HEK293 (cell line): Measurements from ENCODE around the gene TMEM151B.
A peak's percentile ranks its signal among the peaks of the same experiment; 100 is the strongest.

Experiments used
- BCL11B ChIP-seq: fragments of 450-650 bp; formaldehyde crosslinking; IDR thresholded peaks from 2 replicates; pipeline ENCODE4 v1.5.1; 2016; ENCODE audit warnings: low read depth, missing biosample characterization, missing genetic modification characterization
- CTCF ChIP-seq: fragments of 450-650 bp; formaldehyde crosslinking; IDR thresholded peaks from 2 replicates; pipeline ENCODE4 v1.5.1; 2016; ENCODE audit warnings: missing biosample characterization, missing genetic modification characterization
- HOXC10 ChIP-seq: sonication (generic); formaldehyde crosslinking; IDR thresholded peaks from 2 replicates; pipeline ENCODE4 v1.8.1; 2023; ENCODE audit warnings: mild to moderate bottlenecking, missing genetic modification reagents
- KLF1 ChIP-seq: fragments of 450-650 bp; formaldehyde crosslinking; IDR thresholded peaks from 2 replicates; pipeline ENCODE4 v1.5.1; 2016; ENCODE audit warnings: missing biosample characterization, missing genetic modification characterization
- OSR2 ChIP-seq: fragments of 450-650 bp; formaldehyde crosslinking; IDR thresholded peaks from 2 replicates; pipeline ENCODE4 v1.5.1; 2016; ENCODE audit warnings: missing biosample characterization, missing genetic modification characterization
- PBX3 ChIP-seq: sonication (generic); formaldehyde crosslinking; IDR thresholded peaks from 2 replicates; pipeline ENCODE4 v1.8.1; 2022; ENCODE audit warnings: mild to moderate bottlenecking, moderate library complexity, missing genetic modification reagents
- PRDM10 ChIP-seq: fragments of 450-650 bp; formaldehyde crosslinking; IDR thresholded peaks from 2 replicates; pipeline ENCODE4 v1.5.1; 2016; ENCODE audit warnings: missing biosample characterization, missing genetic modification characterization
- SETDB1 ChIP-seq: IDR thresholded peaks from one replicate; pipeline ENCODE4 v1.6.1; 2017; ENCODE audit warnings: mild to moderate bottlenecking, low read length, moderate library complexity, mixed read lengths; ENCODE audit not compliant: insufficient read length
- ZBTB11 ChIP-seq: fragments of 450-650 bp; formaldehyde crosslinking; conservative IDR thresholded peaks from 2 replicates; pipeline ENCODE4 v1.5.1; 2016; ENCODE audit warnings: low read depth, missing biosample characterization, missing genetic modification characterization
- ZBTB7A ChIP-seq: fragments of 450-650 bp; formaldehyde crosslinking; IDR thresholded peaks from 2 replicates; pipeline ENCODE4 v1.5.1; 2016; ENCODE audit warnings: low read depth, missing biosample characterization, missing genetic modification characterization
- ZFP69B ChIP-seq: fragments of 450-650 bp; formaldehyde crosslinking; IDR thresholded peaks from 2 replicates; pipeline ENCODE4 v1.5.1; 2016; ENCODE audit warnings: missing biosample characterization, missing genetic modification characterization
- ZNF324 ChIP-seq: fragments of 450-650 bp; formaldehyde crosslinking; IDR thresholded peaks from 2 replicates; pipeline ENCODE4 v1.5.1; 2016; ENCODE audit warnings: missing biosample characterization, missing genetic modification characterization
- ZNF335 ChIP-seq: fragments of 450-650 bp; formaldehyde crosslinking; conservative IDR thresholded peaks from 2 replicates; pipeline ENCODE4 v1.5.1; 2016; ENCODE audit warnings: missing biosample characterization, missing genetic modification characterization
- ZNF394 ChIP-seq: fragments of 450-650 bp; formaldehyde crosslinking; IDR thresholded peaks from 2 replicates; pipeline ENCODE4 v1.5.1; 2016; ENCODE audit warnings: missing biosample characterization, missing genetic modification characterization, mild to moderate bottlenecking, moderate library complexity, borderline replicate concordance
- ZNF398 ChIP-seq: fragments of 450-650 bp; formaldehyde crosslinking; IDR thresholded peaks from 2 replicates; pipeline ENCODE4 v1.5.1; 2017; ENCODE audit warnings: missing biosample characterization, missing genetic modification characterization
- ZNF423 ChIP-seq: fragments of 450-650 bp; formaldehyde crosslinking; IDR thresholded peaks from 2 replicates; pipeline ENCODE4 v1.5.1; 2016; ENCODE audit warnings: missing biosample characterization, missing genetic modification characterization
- ZNF501 ChIP-seq: fragments of 450-650 bp; formaldehyde crosslinking; IDR thresholded peaks from 2 replicates; pipeline ENCODE4 v1.5.1; 2016; ENCODE audit warnings: missing biosample characterization, missing genetic modification characterization
- ZNF513 ChIP-seq: fragments of 450-650 bp; IDR thresholded peaks from 2 replicates; pipeline ENCODE4 v1.5.1; 2018; ENCODE audit warnings: missing biosample characterization, missing genetic modification characterization
- ZNF610 ChIP-seq: fragments of 450-650 bp; formaldehyde crosslinking; IDR thresholded peaks from 2 replicates; pipeline ENCODE4 v1.5.1; 2016; ENCODE audit warnings: missing biosample characterization, missing genetic modification characterization, borderline replicate concordance
- ZSCAN5A ChIP-seq: fragments of 450-650 bp; formaldehyde crosslinking; IDR thresholded peaks from 2 replicates; pipeline ENCODE4 v1.5.1; 2016; ENCODE audit warnings: missing biosample characterization, missing genetic modification characterization

Gene TMEM151B

GRCh38 chr6:44257025-44257752, 13.1 kb upstream of the TMEM151B start, which contains the start of gene SLC35B2 (continued):
- peak; percentile 48 for TF ChIP-seq PRDM10
- TF ChIP-seq ZNF398 (tag by site-specific recombination) = peak; percentile 95
- TF ChIP-seq PBX3 = peak; percentile 41; the same call in 1 of the 2 replicates
- TF ChIP-seq ZNF335 (tag by site-specific recombination) = peak; percentile 69; the same call in 1 of the 2 replicates
- 0 out of 2 replicates have a peak, but pooled peaks have one; percentile 52 for TF ChIP-seq ZSCAN5A (tag by site-specific recombination)
- TF ChIP-seq ZNF513 = no peak
- TF ChIP-seq CTCF = 0 out of 2 replicates have a peak, but pooled peaks have one; percentile 32
- peak; percentile 92 for TF ChIP-seq ZNF501 (tag by site-specific recombination)
- TF ChIP-seq ZBTB7A = peak; percentile 94
- TF ChIP-seq ZBTB11 = peak; percentile 43; the same call in 1 of the 2 replicates
- peak; percentile 37 for TF ChIP-seq ZNF423 (tag by site-specific recombination)
- peak; percentile 71 for TF ChIP-seq ZFP69B (tag by site-specific recombination)
- TF ChIP-seq OSR2 (tag by site-specific recombination) = peak; percentile 43; the same call in 1 of the 2 replicates
- TF ChIP-seq HOXC10 (CRISPR knock-in tag) = 0 out of 2 replicates have a peak, but pooled peaks have one; percentile 75
- TF ChIP-seq ZNF394 (tag by site-specific recombination) = peak; percentile 71; the same call in 1 of the 2 replicates
- peak; percentile 25; the same call in 1 of the 2 replicates for TF ChIP-seq BCL11B (tag by site-specific recombination)
- no peak for TF ChIP-seq SETDB1
- peak; percentile 91 for TF ChIP-seq ZNF324
- peak; percentile 79 for TF ChIP-seq ZNF610
- peak; percentile 96 for TF ChIP-seq KLF1 (tag by site-specific recombination)
